Sigmoid colon (tissue), 4 donors: ENCODE results near the gene GINS2.

Experiments used
- POLR2A ChIP-seq, 2 donors: fragments of 450-650 bp; IDR thresholded peaks; one replicate each; pipeline ENCODE4 v1.6.1; 2016; ENCODE audit warnings: antibody characterized with exemption in 2 of 2, mild to moderate bottlenecking in 2 of 2, moderate library complexity in 2 of 2
- POLR2AphosphoS5 ChIP-seq, 4 donors: sonication (generic); formaldehyde crosslinking; IDR thresholded peaks; one replicate each; pipeline ENCODE4 v1.6.1; 2017; ENCODE audit warnings: antibody characterized with exemption in 4 of 4

- TF ChIP-seq POLR2AphosphoS5 (IDR thresholded peaks at IDR 0.05) (no peak), POLR2A (IDR thresholded peaks at IDR 0.05) (no peak)
These were observed 51.5 kb downstream of the GINS2 start for GRCh38 chr16:85637061-85637807.
